ENCODE results near the gene RTCA.

RTCA gene

DNA sequence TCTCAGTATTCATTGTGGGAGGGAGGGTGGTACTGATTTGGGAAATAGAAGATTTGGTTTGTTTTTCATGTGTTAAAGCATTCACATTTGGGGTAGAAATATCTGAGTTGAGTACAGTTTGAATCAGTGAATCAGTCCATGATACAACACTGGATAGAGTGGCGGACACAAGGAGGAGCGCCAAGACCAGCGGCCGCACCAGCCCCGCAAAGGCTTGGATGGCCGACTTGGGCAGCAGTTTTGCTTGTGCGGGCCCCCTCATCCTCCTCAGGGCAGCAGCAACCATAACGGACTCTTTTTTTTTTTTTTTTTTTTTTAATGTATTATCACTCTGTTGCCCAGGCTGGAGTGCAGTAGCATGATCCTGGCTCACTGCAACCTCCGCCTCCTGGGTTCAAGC lies 66.3 kb downstream of the RTCA start:
- TF ChIP-seq, protein P1, sequence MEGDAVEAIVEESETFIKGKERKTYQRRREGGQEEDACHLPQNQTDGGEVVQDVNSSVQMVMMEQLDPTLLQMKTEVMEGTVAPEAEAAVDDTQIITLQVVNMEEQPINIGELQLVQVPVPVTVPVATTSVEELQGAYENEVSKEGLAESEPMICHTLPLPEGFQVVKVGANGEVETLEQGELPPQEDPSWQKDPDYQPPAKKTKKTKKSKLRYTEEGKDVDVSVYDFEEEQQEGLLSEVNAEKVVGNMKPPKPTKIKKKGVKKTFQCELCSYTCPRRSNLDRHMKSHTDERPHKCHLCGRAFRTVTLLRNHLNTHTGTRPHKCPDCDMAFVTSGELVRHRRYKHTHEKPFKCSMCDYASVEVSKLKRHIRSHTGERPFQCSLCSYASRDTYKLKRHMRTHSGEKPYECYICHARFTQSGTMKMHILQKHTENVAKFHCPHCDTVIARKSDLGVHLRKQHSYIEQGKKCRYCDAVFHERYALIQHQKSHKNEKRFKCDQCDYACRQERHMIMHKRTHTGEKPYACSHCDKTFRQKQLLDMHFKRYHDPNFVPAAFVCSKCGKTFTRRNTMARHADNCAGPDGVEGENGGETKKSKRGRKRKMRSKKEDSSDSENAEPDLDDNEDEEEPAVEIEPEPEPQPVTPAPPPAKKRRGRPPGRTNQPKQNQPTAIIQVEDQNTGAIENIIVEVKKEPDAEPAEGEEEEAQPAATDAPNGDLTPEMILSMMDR (IDR thresholded peaks at IDR 0.05), result no peak

GRCh38 chr1:100335436-100335835 lies 69.4 kb downstream of the RTCA start:
- TF ChIP-seq, protein P1 (IDR thresholded peaks at IDR 0.05), result no peak

- TF ChIP-seq, protein P1 (IDR thresholded peaks at IDR 0.05), result no peak
Observed at GRCh38 chr1:100340494-100340893, 74.5 kb downstream of the RTCA start.

- TF ChIP-seq, protein P1 (IDR thresholded peaks at IDR 0.05), result no peak
Observed at GRCh38 chr1:100342348-100342747, 76.3 kb downstream of the RTCA start.

Measured in LNCAP (cell line).